Activated CD4-positive, alpha-beta T cell treated with anti-CD3 and anti-CD28 coated beads, Interleukin-2, amount 50 U/mL, for 1 hour (primary cell): ENCODE measurements around the gene TRPC4.

Experiments used
- DNase-seq: peaks from one replicate; pipeline ENCODE4 v3.0.0-alpha.2; 2020

The TRPC4 gene

DNA sequence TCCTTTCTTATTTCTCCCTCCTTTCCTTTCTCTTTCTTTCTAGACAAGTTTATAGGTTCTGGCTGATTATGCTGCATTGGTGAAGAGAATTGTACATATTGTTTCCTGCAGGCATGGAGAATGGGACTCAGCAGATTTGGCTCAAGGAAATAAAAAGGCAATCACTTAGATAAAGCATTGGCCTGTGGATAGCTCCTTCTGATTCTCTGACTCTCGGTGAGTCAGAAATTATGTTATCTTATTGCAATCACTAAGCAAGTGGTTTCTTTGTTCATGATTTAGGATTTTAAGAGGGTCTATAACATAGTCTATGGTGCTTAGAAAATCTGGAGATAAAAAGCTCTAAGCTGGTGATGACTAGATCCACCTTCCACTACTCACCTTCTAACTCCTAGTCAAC is 217.0 kb downstream of the TRPC4 start:
- DNase-seq: no peak

DNA sequence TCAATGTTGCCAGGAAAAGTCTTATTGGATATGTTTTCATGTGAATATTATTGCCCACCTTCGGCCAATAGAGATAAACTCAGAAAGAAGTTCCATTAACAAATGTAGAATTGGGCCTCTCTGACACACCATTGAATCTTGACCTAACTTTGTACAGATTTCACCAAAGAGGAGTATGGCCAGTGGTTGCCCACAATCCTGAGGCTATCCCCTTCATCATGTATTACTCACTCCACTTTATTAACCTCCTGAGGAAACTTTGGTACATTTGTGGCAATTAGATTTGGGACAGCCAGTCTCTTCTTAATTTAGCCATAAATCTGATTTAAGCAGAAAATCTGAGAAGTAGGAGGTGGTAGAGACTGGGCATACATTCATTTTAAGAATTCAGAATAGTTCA is 217.7 kb downstream of the TRPC4 start:
- DNase-seq: no peak

DNA sequence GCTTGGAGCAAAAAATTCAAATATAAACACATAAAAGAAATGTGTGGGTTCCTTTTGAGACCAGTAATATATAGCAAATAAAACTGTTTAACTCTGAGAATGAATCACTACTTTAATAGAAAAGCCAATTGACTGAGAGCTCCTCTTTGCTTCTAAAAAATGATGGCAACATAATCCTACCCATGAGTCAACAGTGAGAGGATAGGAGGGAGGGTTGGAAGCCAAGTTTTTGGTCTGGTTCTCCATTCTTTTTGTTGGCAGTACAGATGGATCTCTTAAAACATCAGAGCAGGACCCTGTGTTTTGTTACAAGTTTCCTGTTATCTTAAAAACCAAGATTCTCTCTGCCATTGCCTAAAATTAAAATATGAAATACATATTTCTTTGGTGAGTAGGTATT is 221.0 kb downstream of the TRPC4 start:
- DNase-seq: no peak

DNA sequence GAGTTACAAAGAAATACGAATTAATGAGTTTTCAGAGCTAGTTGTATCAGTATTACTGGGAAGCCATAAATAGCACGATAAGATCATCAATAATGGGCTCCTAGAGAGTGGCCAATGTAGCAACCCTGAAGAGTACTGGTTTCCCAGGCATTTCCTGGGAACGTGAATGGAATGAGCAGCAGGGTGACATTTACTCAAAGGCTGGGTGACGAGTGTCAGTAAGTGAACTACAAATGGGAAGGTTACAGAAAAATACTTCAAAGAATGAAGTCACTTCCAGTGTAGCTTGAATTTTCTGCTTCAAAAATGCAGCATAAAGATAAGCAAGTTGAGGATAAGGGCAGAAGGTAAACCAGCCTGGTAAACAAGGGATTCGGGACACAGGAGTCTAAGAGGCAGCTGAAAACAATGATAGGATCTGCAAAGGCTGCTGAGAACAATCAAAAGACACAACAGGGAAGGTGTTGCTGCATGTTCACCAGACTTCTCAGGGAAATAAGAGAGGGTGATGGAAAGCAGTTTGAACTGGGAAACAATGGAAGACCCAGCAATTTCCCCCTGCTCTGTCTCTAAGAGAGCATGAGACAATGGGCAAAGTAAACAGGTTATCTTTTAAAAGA is 222.4 kb downstream of the TRPC4 start:
- DNase-seq: no peak

DNA sequence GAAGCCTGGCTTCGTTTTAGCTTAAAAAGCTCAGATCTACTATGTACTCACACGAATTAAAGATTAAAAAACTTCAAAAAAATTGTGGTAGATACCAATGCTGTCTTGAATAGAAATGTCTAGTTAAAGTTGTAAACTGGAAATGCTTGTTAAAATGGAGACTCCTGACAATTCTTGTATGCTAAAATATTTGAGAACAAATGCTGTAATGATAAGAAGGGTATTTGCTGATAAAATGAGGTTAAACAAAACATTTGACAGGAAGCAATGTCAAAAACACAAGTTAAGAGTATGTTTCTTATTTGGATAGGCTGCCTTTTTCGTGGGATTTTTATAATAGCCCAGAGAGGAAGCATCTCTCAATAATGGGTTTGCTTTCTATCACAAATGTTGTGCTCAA is 223.0 kb downstream of the TRPC4 start:
- DNase-seq: no peak

DNA sequence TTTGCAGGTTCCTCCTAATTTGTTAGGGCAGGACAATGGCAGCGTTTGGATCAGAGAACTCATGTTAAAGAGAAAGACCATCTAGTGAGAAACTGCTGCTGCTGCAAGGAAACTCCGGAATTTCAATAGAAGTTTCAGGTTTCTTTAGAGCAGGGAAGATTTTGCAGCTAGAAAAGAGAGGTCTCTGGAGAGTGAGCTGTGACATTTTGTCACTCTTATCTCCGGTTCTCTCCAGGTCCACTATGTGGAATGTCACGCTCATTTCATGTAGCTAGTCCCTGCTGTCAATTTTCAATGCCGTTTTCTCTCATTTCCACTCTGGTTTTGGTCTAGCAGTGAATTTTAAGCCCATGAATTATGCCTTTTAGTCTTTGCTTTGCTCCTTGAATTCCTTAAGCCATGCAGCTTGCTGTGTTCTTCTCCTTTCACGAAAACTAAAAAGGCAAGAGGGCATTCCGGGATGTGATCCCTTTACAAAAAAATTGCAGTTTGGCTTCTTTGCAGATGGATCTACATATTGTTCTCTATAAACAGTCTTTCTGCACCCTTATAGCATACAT is 224.3 kb downstream of the TRPC4 start:
- no peak for DNase-seq

DNA sequence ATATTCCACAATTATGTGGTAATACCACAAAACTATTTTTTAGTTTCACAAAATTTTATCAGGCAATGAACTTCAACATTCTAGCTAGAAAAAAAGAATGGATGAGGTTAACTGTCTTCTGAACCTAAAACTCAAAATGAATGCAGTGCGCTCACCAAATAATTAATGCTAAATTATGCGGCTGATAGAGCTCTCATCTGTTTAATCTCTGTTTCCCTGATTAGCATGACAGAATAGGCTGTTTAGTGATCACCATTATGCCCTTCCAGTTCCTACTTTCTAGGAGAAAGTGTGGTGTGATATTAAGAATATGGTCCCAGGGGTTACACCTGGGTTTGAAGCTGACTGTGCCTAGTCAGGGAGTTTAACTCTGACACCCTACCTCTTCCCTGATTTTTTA is 228.2 kb downstream of the TRPC4 start:
- no peak for DNase-seq

DNA sequence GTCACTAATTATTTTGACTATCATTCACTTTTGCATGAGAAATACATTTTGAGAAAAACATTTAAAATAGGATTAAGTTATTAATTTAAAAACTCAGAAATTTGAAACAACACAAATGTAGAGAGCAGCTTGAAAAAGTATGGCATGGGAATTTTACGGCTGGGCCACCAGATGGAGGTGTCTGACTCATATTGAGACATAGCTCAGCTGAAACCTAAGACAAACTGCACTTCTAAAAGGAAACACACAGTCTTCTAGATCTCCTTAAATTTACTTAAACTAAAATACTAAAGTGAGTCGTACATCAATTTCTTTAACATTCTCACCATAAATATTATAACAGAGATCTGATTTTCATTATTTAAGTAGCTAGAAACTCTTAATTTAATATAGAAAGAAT is 229.1 kb downstream of the TRPC4 start:
- DNase-seq: no peak

DNA sequence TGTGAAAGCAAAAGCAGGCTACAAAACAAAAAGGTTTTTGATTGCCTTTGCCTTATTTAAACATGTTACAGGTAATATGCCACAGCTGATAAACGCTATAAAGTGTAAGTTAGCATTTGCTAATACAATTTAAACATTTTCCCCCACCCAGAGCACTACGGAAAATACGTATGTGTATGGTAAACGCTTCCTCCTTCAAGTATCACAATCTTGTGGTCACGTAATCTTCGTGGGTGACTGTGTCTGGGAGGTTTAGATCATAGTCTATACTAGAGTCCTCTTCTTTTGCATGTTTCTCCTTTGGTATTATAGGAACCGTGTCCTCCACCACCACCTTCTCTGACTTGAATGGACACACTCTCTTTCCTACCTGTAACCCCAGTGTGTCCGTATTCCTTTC is 232.9 kb downstream of the TRPC4 start:
- DNase-seq: no peak

DNA sequence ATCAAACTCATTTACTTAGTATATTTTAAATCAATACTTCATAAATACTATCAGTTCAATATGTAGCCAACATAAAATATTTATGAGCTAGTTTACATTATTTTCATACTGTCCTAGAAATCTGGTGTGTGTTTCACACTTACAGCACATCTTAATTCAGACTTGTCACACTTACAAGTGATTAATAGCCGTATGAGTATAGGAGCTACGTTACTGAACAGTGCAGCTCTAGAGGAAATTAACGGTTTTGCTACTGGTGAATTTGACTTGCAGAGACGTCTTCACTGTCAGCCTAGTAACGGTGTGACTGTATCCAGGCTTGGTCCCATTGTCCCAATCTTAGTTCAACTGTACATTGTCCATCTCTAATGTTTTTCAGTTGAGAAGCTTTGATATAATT is 237.3 kb downstream of the TRPC4 start:
- no peak for DNase-seq

DNA sequence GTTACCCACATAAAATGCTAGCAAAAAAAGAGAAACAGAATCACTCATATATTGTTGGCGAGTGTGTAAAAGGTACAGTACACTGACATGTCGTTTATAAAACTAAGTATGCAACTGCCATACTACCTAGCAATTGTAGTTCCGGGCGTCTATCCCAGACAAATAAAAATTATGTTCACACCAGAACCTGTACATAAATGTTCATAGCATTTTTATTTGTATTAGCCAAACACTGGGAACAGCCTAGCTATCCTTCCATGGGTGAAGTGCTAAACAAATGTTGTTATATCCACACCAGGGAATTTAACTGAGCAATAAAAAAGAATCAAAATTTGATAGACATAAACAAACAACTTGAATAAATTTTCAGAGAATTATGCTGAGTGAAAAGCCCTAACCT is 242.1 kb downstream of the TRPC4 start:
- DNase-seq: no peak

DNA sequence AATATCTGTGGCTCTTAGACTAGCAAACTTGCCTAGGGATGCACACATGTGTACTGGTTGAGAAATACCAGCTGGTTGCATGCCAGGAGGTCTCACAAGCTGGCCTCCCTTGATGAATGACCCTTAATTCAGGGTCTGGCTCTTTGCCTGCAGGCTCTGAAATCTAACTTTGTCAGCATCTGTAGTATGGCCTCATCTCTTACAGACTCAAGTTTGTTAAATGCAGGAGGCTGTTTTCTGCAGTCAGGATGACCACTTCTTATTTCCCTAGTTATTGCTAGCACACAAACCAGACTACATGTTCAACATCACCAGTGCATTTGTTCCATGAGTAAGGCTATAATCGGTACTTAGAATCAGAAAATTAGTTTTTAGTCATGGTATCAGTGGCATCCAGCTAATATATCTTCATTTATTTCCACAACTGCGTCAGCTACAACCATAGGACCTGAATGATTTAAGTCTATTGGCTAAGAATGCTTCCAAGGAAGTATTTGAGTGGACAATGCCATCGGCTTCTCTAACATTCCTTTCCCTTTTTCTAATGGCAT is 247.7 kb downstream of the TRPC4 start:
- DNase-seq: no peak

DNA sequence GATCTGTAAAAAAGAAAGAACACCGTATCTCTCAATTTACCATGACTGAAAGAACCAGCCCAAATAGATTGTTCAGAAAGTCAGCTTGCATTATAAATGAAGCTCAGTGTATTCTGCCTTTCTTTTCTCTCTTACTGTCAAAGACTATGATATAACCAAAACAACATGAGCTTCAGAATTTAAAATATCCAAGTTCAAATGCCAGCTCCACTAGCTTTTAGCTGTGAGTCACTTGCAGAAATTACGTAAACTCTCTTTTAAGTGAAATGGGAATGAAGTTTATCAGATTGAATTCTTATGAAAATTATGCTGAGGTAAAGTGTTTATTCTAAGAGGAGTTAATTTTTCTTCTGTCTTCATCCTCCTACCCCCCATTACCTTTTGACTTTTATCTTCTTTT is 251.0 kb downstream of the TRPC4 start:
- DNase-seq: no peak

DNA sequence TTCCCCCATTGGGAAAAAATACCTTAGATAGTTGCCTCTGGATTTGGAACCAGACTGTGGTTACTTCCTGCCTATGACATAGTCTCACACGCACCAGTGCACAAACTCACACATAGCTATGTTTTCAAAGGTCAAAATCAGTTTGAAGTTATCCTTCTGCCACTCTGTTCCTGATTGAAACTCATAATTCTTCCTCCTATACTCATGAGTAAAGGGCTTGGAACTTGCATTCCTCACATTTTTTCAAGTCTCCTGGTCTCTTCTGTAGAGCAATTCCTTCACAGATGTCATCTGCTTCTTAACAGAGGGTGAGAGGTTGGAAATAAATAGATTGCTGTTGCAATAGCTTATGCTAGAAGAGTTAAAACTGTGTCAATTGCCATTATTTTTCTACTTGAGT is 252.4 kb downstream of the TRPC4 start:
- no peak for DNase-seq

DNA sequence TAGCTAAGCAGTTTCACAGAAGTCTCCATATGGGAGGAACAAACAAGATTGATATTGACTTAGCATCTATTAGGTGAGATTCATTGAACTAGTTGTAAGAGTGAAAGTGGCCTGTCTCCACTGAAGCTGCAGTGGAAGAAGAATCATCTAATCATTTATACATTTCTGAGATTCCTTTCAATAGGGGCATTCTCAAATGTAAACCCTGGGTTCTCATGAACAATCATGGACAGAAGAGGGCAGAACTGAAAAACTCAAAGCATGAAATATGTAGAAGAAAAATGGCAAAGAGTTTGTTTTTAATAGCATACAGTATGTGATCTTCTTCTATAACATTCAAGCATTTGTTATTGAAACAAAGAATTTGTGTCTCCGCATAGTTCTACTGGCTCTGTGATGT is 253.4 kb downstream of the TRPC4 start:
- no peak for DNase-seq

DNA sequence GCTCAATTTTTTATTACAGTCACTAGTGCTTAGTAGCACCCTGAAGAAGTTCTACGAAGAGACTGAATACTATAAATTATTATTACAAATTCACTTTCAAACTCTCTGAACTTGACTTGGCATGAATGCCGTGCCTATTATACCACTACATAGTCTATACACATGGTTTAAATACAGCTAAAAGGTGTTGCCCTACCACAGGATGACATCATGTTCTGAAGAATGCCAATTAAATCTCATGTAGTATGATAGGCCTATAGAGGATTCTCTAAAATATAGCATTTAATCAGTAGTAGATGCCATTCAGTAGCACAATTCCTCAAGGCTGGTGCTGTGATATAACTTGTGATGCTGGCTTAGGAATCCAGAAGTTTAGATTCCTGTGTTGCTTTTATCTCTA is 254.3 kb downstream of the TRPC4 start:
- no peak for DNase-seq

DNA sequence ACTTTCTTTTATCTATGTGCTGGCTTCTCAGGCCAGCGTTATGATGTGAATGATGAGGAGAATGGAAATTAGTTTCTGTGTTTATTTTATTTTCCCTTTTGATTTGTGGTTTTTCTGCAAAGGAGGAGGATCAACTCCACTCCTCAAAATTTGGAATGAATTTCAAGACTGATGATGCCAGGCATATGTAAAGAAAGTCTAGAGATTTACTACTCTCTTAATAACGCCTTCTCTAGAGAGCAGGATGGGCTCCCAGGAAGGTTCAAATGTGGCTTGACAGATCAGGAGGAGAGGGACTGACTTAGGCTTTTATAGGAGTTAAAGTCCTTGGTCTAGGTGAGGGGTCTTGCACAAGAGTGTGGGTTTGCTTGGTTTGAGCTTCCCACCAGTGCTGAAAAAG is 255.9 kb downstream of the TRPC4 start:
- no peak for DNase-seq

DNA sequence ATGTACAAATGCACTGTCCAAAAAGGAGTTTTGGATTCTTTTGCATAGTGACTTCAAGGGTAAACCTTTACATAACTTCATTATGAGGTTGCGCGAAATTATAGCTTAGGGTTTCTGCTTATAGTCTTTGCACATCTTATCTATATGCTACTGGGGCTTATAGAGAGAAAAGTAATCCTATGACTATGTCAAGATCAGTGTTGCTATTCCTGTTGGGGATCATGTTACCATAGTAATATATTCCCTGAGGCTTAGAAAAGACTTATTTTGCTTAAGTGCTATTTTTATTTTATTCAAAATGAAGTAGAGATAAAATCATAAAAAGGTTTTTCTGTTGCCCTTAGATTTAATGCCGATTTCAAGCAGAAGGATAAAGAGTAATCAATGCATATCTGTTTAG is 256.3 kb downstream of the TRPC4 start:
- DNase-seq: no peak

DNA sequence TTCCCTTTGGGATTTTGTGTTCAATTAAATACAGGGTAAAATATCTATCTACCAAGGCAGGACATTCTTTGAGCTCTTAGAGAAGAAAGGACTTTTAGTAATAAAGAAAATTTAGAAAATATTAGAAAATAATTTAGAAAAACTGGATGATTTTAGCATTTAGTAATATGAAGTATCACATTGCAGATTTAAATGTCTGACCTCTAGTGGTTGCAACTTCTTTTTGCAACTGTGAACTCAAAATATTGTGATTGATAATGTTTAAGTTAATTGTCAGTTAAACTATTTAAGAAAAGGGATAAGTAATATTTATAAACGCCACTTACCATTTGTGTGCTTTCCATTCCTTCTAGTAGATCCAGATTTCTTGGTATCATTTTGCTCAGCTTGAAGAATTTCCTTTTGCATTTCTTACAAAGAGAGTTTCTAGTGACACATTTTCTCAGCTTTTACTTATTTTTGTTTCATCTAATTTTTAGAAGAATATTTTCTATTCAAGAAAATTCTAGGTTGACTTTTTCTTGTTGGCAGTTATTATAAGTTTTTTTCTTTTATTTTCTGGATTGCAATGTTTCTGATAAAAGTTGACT is 260.7 kb downstream of the TRPC4 start:
- no peak for DNase-seq

DNA sequence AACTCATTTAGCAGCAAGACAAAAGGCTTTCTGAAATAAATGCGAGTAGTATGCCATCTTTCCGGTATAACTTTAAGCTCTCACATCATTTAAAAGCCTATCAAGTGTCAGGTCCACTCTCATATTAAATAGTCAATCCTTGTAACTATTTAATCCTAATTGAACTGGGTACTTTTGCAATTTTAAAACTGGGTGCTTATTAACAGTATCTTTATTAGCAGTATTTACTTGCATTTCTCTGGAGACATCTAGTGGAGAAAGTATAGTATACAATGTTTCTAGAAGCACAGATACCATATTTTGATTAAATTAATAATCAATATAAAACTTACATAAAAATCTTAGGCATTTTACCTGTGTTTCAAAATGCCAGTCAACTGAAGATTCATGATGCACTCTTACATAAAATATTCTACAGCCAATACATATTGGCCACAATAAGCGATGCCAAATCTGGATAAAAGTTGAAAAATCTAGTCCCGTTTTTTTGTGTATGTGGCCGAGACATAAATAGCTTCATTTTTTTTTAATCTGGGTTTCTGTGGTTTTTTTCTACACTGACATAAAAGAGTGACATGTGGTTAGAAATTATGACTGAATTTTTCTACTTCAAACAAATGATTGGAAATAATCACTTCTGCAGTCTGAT is 266.7 kb downstream of the TRPC4 start:
- no peak for DNase-seq

DNA sequence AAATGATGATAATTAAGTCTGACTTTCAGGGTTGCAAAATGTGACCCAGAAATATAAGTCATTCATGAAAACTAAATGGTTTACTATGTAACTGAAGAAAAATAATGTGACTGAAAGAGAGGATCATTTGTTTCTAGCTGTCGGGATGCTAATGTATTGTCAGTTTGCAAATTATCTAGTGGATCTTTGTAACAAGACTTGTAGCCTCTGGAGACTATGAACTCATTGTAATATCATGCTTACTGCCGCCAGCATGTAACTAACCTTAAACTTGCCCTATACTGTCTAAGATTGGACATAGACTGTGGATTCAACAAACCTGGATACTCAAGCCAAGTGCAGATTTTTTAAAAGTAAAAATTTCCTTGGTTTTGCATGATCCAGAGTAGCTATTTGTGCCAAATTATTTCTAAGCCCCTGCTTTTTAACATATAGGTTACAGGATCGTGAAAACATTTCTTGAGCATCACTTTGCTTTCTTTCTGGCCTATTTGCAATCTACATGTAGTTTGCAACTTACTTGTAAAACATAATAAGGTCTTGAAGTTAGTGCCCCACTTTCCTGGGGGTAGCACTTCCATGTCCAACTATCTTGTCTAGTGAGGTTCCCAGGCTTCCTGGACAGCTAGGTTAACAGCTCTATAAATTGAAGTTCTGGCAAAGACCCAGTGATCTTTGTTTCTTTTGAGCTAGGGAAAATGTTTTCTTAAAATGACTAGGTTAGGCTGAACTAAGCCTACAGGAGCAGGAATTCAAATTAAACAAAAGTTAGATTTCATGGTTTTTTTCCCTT is 267.7 kb downstream of the TRPC4 start:
- no peak for DNase-seq

DNA sequence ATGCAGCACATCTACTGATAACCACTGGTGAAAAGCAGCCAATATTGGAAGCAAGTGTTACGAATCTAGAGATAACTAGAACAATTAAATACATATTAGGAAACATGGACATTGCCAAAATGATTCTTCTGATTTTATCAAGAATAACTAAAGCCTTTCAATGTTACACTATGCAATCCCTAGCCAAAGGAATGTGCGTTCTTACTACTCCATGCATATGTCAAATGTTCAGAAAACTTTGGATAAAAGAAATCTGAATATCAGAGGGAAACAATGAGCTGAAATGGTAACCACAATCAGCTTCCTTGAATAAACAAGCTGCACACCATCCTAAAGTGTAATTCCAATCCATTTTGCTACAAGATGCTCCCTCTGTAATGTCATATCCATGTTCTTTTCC is 270.1 kb downstream of the TRPC4 start:
- no peak for DNase-seq

DNA sequence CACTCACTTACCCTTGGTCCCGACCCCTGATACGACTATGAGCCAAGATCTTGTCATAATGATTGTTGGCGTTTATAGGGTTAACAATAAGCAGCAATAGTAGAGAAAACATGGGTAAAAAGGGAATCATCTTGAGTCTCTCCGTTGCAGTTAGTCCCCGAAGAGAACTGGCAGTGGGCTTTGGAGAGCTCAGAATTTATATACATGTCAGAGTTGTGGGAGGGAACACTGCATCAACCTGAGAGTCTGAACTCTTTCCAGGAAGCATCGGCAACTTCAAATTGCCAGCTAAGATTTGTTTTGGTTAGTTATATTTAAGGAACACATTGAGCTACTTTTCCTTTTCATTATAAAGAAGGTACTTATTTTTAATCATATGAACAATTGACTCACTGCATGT is 271.0 kb downstream of the TRPC4 start, which contains the start of gene POSTN:
TSS of gene POSTN (minus strand) at position 172 of the 400 bp plus-strand sequence. CDS start at position 130, 42 bp downstream.
- DNase-seq: no peak
